Transverse colon (tissue), 3 donors: ENCODE measurements around the gene TAF4.
A peak's percentile ranks its signal among the peaks of the same experiment; 100 is the strongest.

Experiments used
- POLR2A ChIP-seq: fragments of 450-650 bp; IDR thresholded peaks from one replicate; pipeline ENCODE4 v1.6.1; 2016; ENCODE audit warnings: antibody characterized with exemption, mild to moderate bottlenecking, moderate library complexity
- TF ChIP-seq, protein P1 (sequence below), 5 experiments: fragments of 200-600 bp in 3 of 5; fragments of 450-650 bp in 2 of 5; sonication (generic) in 3 of 5; IDR thresholded peaks; 1 replicate in 2 of 5; 2 replicates in 3 of 5; pipeline ENCODE4 v1.5.1; 2016 to 2017; ENCODE audit warnings: antibody characterized with exemption in 5 of 5, inconsistent platforms in 3 of 5, mild to moderate bottlenecking in 2 of 5, moderate library complexity in 1 of 5

GRCh38 chr20:61980647-61981583, 84.8 kb downstream of the TAF4 start:
- TF ChIP-seq POLR2A: no peak
- TF ChIP-seq, protein P1, sequence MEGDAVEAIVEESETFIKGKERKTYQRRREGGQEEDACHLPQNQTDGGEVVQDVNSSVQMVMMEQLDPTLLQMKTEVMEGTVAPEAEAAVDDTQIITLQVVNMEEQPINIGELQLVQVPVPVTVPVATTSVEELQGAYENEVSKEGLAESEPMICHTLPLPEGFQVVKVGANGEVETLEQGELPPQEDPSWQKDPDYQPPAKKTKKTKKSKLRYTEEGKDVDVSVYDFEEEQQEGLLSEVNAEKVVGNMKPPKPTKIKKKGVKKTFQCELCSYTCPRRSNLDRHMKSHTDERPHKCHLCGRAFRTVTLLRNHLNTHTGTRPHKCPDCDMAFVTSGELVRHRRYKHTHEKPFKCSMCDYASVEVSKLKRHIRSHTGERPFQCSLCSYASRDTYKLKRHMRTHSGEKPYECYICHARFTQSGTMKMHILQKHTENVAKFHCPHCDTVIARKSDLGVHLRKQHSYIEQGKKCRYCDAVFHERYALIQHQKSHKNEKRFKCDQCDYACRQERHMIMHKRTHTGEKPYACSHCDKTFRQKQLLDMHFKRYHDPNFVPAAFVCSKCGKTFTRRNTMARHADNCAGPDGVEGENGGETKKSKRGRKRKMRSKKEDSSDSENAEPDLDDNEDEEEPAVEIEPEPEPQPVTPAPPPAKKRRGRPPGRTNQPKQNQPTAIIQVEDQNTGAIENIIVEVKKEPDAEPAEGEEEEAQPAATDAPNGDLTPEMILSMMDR (IDR thresholded peaks at IDR 0.05): peak in 3 of 5 experiments; percentile 17 to 34 (median 23)
